SU-DHL-6 (cell line): ENCODE results near the gene SPDYE3.

Source experiments
- H2AFZ ChIP-seq: fragments of 200-600 bp; sonication (generic); 2 replicates; pipeline ENCODE4 v1.6.1; 2014; ENCODE audit warnings: low read depth, mild to moderate bottlenecking, moderate library complexity, mixed read lengths, antibody characterized with exemption, low read length; ENCODE audit not compliant: severe bottlenecking
- H3F3A ChIP-seq: fragments of 200-600 bp; shearing (Covaris generic); 2 replicates; pipeline ENCODE4 v1.6.0; 2016; ENCODE audit warnings: antibody characterized with exemption, mild to moderate bottlenecking; ENCODE audit not compliant: insufficient read depth
- H3K27ac ChIP-seq: fragments of 200-600 bp; sonication (generic); 2 replicates; pipeline ENCODE4 v1.5.1; 2016; ENCODE audit warnings: low read depth, mild to moderate bottlenecking, low read length, moderate library complexity, mixed read lengths
- H3K27me3 ChIP-seq: fragments of 200-600 bp; sonication (generic), shearing (Covaris generic); 2 replicates; pipeline ENCODE4 v1.6.0; 2014; ENCODE audit warnings: mild to moderate bottlenecking, low read length
- H3K36me3 ChIP-seq: fragments of 200-600 bp; sonication (generic); 2 replicates; pipeline ENCODE4 v1.6.1; 2014; ENCODE audit warnings: mild to moderate bottlenecking, low read length, mixed read lengths
- H3K4me2 ChIP-seq: fragments of 300-600, 200-600 bp; shearing (Covaris generic), sonication (generic); 2 replicates; pipeline ENCODE4 v1.6.0; 2014; ENCODE audit warnings: low read length, low read depth, mild to moderate bottlenecking; ENCODE audit not compliant: poor library complexity, severe bottlenecking
- H3K4me3 ChIP-seq: fragments of 200-600 bp; sonication (generic); 2 replicates; pipeline ENCODE4 v1.5.1; 2014; ENCODE audit warnings: antibody characterized with exemption, low read length, mild to moderate bottlenecking, mixed read lengths; ENCODE audit not compliant: insufficient read depth, poor library complexity, severe bottlenecking
- H3K79me2 ChIP-seq: fragments of 200-600 bp; sonication (generic); 2 replicates; pipeline ENCODE4 v1.6.1; 2014; ENCODE audit warnings: mild to moderate bottlenecking, low read length, moderate library complexity; ENCODE audit not compliant: insufficient read depth
- H3K9ac ChIP-seq: fragments of 200-600 bp; sonication (generic); 2 replicates; pipeline ENCODE4 v1.7.0; 2014; ENCODE audit warnings: mild to moderate bottlenecking, low read length
- H3K9me2 ChIP-seq: fragments of 200-600 bp; sonication (generic); replicated peaks from 2 replicates; pipeline ENCODE4 v1.6.1; 2014; ENCODE audit warnings: low read length; ENCODE audit not compliant: insufficient read depth
- H3K9me3 ChIP-seq: fragments of 200-600 bp; sonication (generic); 2 replicates; pipeline ENCODE4 v1.6.1; 2014; ENCODE audit warnings: low read length, mixed read lengths; ENCODE audit not compliant: insufficient read depth
- H4K20me1 ChIP-seq: fragments of 200-600 bp; sonication (generic); 2 replicates; pipeline ENCODE4 v1.6.1; 2014; ENCODE audit warnings: low read depth, mild to moderate bottlenecking, antibody characterized with exemption, low read length, moderate library complexity, mixed read lengths
- EZH2phosphoT487 ChIP-seq: fragments of 200-600 bp; sonication (generic), shearing (Covaris generic); conservative IDR thresholded peaks from 2 replicates; pipeline ENCODE4 v1.6.1; 2018; ENCODE audit warnings: mild to moderate bottlenecking, antibody characterized with exemption, low read length, moderate library complexity, mixed read lengths
- TF ChIP-seq, protein P1 (sequence below): fragments of 200-600 bp; sonication (generic); IDR thresholded peaks from one replicate; pipeline ENCODE4 v1.5.1; 2017; ENCODE audit warnings: antibody characterized with exemption, mild to moderate bottlenecking, low read length, moderate library complexity; ENCODE audit not compliant: insufficient read depth, poor library complexity, severe bottlenecking

The SPDYE3 gene

GRCh38 chr7:100371561-100372171, 64.2 kb downstream of the SPDYE3 start:
- Histone ChIP-seq H3K9ac (no peak overlapping the region), H3K79me2 (no peaks in the 10 kb centered on the region), H3K9me3 (no peaks in the 10 kb centered on the region), H3F3A (peaks cover 35% of the 10 kb centered on the region), H3K27ac (no peak overlapping the region), H3K4me2 (no peak overlapping the region), H2AFZ (no peak overlapping the region), H3K4me3 (no peak overlapping the region), H3K9me2 (no peaks in the 10 kb centered on the region), H3K27me3 (no peaks in the 10 kb centered on the region), H3K36me3 (no peaks in the 10 kb centered on the region), H4K20me1 (no peaks in the 10 kb centered on the region)
- TF ChIP-seq, protein P1, sequence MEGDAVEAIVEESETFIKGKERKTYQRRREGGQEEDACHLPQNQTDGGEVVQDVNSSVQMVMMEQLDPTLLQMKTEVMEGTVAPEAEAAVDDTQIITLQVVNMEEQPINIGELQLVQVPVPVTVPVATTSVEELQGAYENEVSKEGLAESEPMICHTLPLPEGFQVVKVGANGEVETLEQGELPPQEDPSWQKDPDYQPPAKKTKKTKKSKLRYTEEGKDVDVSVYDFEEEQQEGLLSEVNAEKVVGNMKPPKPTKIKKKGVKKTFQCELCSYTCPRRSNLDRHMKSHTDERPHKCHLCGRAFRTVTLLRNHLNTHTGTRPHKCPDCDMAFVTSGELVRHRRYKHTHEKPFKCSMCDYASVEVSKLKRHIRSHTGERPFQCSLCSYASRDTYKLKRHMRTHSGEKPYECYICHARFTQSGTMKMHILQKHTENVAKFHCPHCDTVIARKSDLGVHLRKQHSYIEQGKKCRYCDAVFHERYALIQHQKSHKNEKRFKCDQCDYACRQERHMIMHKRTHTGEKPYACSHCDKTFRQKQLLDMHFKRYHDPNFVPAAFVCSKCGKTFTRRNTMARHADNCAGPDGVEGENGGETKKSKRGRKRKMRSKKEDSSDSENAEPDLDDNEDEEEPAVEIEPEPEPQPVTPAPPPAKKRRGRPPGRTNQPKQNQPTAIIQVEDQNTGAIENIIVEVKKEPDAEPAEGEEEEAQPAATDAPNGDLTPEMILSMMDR: no peak
- TF ChIP-seq EZH2phosphoT487: no peak
